ENCODE measurements around the gene MICAL3. TPM values are rescaled to one million over a fixed set of nuclear protein-coding genes. Genes with fewer than 3 reads are reported as not detected.

Gene MICAL3
- polyA plus RNA-seq, 4 donors = 3.2 to 31.4 (median 10.0) TPM

- no peak overlapping the region for H3K4me3 ChIP-seq (ENCODE audit: low read depth in 1 of 3, low read length in 3 of 3)
- 72 to 80% (median 76%) methylated on average over 8 of the region's 8 CpGs for WGBS, 3 donors
Measured at GRCh38 chr22:17787241-17787640, 237.1 kb downstream of the MICAL3 start.

DNA sequence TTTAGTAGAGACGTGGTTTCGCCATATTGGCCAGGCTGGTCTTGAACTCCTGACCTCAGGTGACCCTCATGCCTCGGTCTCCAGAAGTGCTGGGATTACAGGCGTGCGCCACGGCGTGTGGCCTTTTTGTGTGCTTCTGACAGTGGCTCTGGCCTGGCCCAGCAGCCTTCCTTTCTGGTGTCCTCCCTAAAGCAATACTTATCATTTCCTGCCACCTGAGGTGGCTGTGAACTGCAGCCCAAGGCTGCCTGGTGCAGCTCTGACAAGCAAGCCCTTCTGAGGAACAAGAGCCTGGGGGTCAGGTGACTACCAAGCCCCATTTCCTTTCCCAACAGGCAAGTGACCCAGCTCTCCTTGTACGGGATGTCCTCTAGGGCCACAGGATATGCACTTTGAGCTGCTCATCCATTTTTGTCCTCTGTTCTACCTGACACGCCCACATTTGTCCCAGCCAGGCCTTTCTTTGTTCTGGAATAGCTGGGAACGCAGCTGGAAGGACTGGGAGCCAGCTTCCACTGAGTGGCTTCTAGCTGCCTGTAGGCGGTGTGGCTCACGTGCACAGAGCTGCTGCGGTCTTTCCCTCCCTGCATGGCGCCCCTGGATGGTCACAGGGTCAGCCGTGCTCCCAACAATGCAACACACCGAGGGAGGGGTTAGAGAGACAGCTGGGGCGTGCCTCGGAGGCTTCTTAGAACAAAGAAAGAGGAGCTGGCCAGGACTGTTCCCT, 237.8 kb downstream of the MICAL3 start:
- Histone ChIP-seq H3K36me3 (ENCODE audit: control insufficient read depth in 3 of 3, insufficient read depth in 2 of 3, low read depth in 1 of 3, low read length in 3 of 3) (peaks cover 0 to 40% (median 3%) of the 10 kb centered on the region in 3 donors), H3K4me1 (ENCODE audit: control insufficient read depth in 3 of 3, insufficient read depth in 2 of 3, low read depth in 1 of 3, low read length in 2 of 3) (peaks cover 0 to 8% (median 2%) of the 10 kb centered on the region in 3 donors), H3K9me3 (ENCODE audit: control insufficient read depth in 2 of 2, insufficient read depth in 1 of 2, low read depth in 1 of 2, low read length in 1 of 2) (no peaks in the 10 kb centered on the region), H3K27me3 (ENCODE audit: control insufficient read depth in 3 of 3, insufficient read depth in 3 of 3, low read length in 3 of 3) (no peaks in the 10 kb centered on the region), H3K27ac (ENCODE audit: low read depth in 1 of 3, low read length in 2 of 3) (peak overlapping the region in 2 of 3 donors; percentile 30 to 79), H3K4me3 (ENCODE audit: low read depth in 1 of 3, low read length in 3 of 3) (no peak overlapping the region)
- FAIRE-seq (no peak), DNase-seq (peak; percentile 66 to 91)
- 45 to 64% (median 55%) methylated on average over 18 of the region's 18 CpGs for WGBS, 3 donors

More at GRCh38 chr22:17787241-17787640, 237.1 kb downstream of the MICAL3 start:
- no peak for DNase-seq
- Histone ChIP-seq H3K36me3 (ENCODE audit: control insufficient read depth in 3 of 3, insufficient read depth in 2 of 3, low read depth in 1 of 3, low read length in 3 of 3) (peaks cover 0 to 44% (median 3%) of the 10 kb centered on the region in 3 donors), H3K9me3 (ENCODE audit: control insufficient read depth in 2 of 2, insufficient read depth in 1 of 2, low read depth in 1 of 2, low read length in 1 of 2) (no peaks in the 10 kb centered on the region), H3K4me1 (ENCODE audit: control insufficient read depth in 3 of 3, insufficient read depth in 2 of 3, low read depth in 1 of 3, low read length in 2 of 3) (peaks cover 0 to 8% (median under 1%) of the 10 kb centered on the region in 3 donors), H3K27ac (ENCODE audit: low read depth in 1 of 3, low read length in 2 of 3) (peak overlapping the region in 2 of 3 donors; percentile 30 to 79), H3K27me3 (ENCODE audit: control insufficient read depth in 3 of 3, insufficient read depth in 3 of 3, low read length in 3 of 3) (no peaks in the 10 kb centered on the region)
- FAIRE-seq = no peak

DNA sequence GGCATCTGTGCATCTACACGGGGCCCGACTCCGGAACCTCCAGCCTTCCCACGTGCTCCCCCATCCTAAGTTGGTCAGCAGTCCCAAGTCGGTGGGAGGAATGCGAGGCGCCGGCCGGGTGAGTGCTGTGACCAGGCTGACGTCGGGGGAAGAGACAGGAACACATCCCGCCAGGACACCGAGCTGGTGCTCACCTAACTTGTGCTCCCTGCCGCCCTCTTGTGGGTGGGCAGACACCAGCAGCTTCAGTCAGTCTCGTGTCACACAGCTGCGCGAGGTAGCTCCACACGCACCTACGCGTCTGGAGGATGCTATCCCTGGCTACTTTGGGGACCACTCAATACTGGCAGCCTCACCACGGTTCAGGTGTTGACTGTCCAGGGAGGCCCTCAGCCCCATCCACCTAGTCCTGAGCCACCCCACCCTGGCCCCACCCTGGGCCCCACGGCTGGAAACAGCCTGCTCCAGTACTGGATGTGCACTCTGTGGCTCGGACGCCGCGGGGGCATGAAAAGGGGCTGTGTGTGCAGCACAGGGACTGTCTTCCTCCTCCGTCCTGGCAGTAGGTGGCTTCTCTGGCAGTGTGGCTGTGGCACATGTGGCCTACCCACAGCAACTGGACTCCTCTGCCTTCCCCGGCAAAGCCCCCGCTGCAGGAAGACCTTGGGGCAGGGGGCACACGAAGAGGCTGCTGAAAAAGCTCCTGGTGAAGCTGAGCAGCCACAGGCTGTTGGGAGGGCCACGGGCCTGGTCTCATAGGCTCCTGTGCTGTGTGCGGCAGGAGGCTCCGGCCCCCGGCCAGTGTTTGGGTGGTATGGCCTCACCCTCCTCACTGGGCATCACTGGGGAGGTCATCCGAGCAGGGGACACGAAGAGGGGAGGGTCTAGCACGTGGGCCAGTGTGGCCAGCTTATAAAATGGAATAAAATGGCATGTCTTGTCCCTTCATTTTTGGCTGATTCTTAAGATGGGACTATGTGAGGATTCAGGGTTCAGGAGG, 238.9 kb downstream of the MICAL3 start:
- DNase-seq (peak; percentile 56 to 57), FAIRE-seq (no peak)
- Histone ChIP-seq H3K27ac (ENCODE audit: low read depth in 1 of 3, low read length in 2 of 3) (no peak overlapping the region), H3K4me1 (ENCODE audit: control insufficient read depth in 3 of 3, insufficient read depth in 2 of 3, low read depth in 1 of 3, low read length in 2 of 3) (peaks cover 0 to 8% (median 2%) of the 10 kb centered on the region in 3 donors), H3K27me3 (ENCODE audit: control insufficient read depth in 3 of 3, insufficient read depth in 3 of 3, low read length in 3 of 3) (no peaks in the 10 kb centered on the region), H3K4me3 (ENCODE audit: low read depth in 1 of 3, low read length in 3 of 3) (no peak overlapping the region), H3K36me3 (ENCODE audit: control insufficient read depth in 3 of 3, insufficient read depth in 2 of 3, low read depth in 1 of 3, low read length in 3 of 3) (peaks cover 0 to 30% (median 3%) of the 10 kb centered on the region in 3 donors), H3K9me3 (ENCODE audit: control insufficient read depth in 2 of 2, insufficient read depth in 1 of 2, low read depth in 1 of 2, low read length in 1 of 2) (no peaks in the 10 kb centered on the region)
- 72 to 83% (median 78%) methylated on average over 33 to 37 of the region's 37 CpGs for WGBS, 3 donors

- no peak for DNase-seq
- WGBS, 3 donors = 82 to 93% (median 82%) methylated on average over 11 of the region's 11 CpGs
- FAIRE-seq = no peak
- Histone ChIP-seq H3K4me3 (ENCODE audit: low read depth in 1 of 3, low read length in 3 of 3) (no peak overlapping the region), H3K27me3 (ENCODE audit: control insufficient read depth in 3 of 3, insufficient read depth in 3 of 3, low read length in 3 of 3) (no peaks in the 10 kb centered on the region), H3K27ac (ENCODE audit: low read depth in 1 of 3, low read length in 2 of 3) (no peak overlapping the region), H3K4me1 (ENCODE audit: control insufficient read depth in 3 of 3, insufficient read depth in 2 of 3, low read depth in 1 of 3, low read length in 2 of 3) (peaks cover 0 to 8% (median 2%) of the 10 kb centered on the region in 3 donors), H3K9me3 (ENCODE audit: control insufficient read depth in 2 of 2, insufficient read depth in 1 of 2, low read depth in 1 of 2, low read length in 1 of 2) (no peaks in the 10 kb centered on the region), H3K36me3 (ENCODE audit: control insufficient read depth in 3 of 3, insufficient read depth in 2 of 3, low read depth in 1 of 3, low read length in 3 of 3) (peaks cover 0 to 23% (median 3%) of the 10 kb centered on the region in 3 donors)
Measured at GRCh38 chr22:17784776-17785175, 239.6 kb downstream of the MICAL3 start.

- Histone ChIP-seq H3K27me3 (ENCODE audit: control insufficient read depth in 3 of 3, insufficient read depth in 3 of 3, low read length in 3 of 3) (no peaks in the 10 kb centered on the region), H3K4me3 (ENCODE audit: low read depth in 1 of 3, low read length in 3 of 3) (no peak overlapping the region), H3K27ac (ENCODE audit: low read depth in 1 of 3, low read length in 2 of 3) (no peak overlapping the region), H3K4me1 (ENCODE audit: control insufficient read depth in 3 of 3, insufficient read depth in 2 of 3, low read depth in 1 of 3, low read length in 2 of 3) (peaks cover 0 to 8% (median 2%) of the 10 kb centered on the region in 3 donors), H3K36me3 (ENCODE audit: control insufficient read depth in 3 of 3, insufficient read depth in 2 of 3, low read depth in 1 of 3, low read length in 3 of 3) (peaks cover 0 to 16% (median 3%) of the 10 kb centered on the region in 3 donors), H3K9me3 (ENCODE audit: control insufficient read depth in 2 of 2, insufficient read depth in 1 of 2, low read depth in 1 of 2, low read length in 1 of 2) (no peaks in the 10 kb centered on the region)
- WGBS, 3 donors = 83 to 90% (median 86%) methylated on average over 18 of the region's 18 CpGs
- DNase-seq = no peak
- FAIRE-seq = no peak
Measured at GRCh38 chr22:17783773-17784480, 240.4 kb downstream of the MICAL3 start.

GRCh38 chr22:17783312-17783711, 241.0 kb downstream of the MICAL3 start:
- FAIRE-seq = no peak
- no peak for DNase-seq
- H3K27ac ChIP-seq (ENCODE audit: low read depth in 1 of 3, low read length in 2 of 3) = no peak overlapping the region
- peaks cover 0 to 8% (median 2%) of the 10 kb centered on the region in 3 donors for H3K4me1 ChIP-seq (ENCODE audit: control insufficient read depth in 3 of 3, insufficient read depth in 2 of 3, low read depth in 1 of 3, low read length in 2 of 3)
- H3K27me3 ChIP-seq (ENCODE audit: control insufficient read depth in 3 of 3, insufficient read depth in 3 of 3, low read length in 3 of 3) = no peaks in the 10 kb centered on the region
- peaks cover 0 to 10% (median 0%) of the 10 kb centered on the region in 3 donors for H3K36me3 ChIP-seq (ENCODE audit: control insufficient read depth in 3 of 3, insufficient read depth in 2 of 3, low read depth in 1 of 3, low read length in 3 of 3)
- no peaks in the 10 kb centered on the region for H3K9me3 ChIP-seq (ENCODE audit: control insufficient read depth in 2 of 2, insufficient read depth in 1 of 2, low read depth in 1 of 2, low read length in 1 of 2)
- 75 to 81% (median 75%) methylated on average over 9 of the region's 9 CpGs for WGBS, 3 donors
- H3K4me3 ChIP-seq (ENCODE audit: low read depth in 1 of 3, low read length in 3 of 3) = no peak overlapping the region

DNA sequence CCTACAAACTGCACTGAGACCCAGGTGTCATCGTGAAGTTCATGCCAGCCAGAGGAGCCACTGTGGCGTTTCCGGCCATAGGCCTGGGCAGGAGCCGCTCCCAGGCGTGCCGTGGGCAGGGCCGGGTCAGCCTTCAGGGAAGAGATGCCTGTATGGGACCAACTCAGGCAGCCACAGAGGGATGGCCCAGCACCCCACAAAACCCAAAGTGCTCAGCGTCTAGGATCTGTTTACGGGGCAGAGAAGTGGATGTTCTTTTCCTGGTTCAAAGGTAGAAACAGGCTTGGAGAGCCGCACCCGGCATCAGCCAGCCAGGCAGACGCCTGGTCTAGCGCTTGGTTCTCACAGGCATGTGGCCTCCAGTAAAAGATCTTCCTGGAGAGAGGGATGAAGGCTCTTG, 241.7 kb downstream of the MICAL3 start:
- Histone ChIP-seq H3K27me3 (ENCODE audit: control insufficient read depth in 3 of 3, insufficient read depth in 3 of 3, low read length in 3 of 3) (no peaks in the 10 kb centered on the region), H3K27ac (ENCODE audit: low read depth in 1 of 3, low read length in 2 of 3) (peak overlapping the region in 1 of 3 donors; percentile 15), H3K4me3 (ENCODE audit: low read depth in 1 of 3, low read length in 3 of 3) (no peak overlapping the region), H3K4me1 (ENCODE audit: control insufficient read depth in 3 of 3, insufficient read depth in 2 of 3, low read depth in 1 of 3, low read length in 2 of 3) (peaks cover 0 to 8% (median 2%) of the 10 kb centered on the region in 3 donors), H3K9me3 (ENCODE audit: control insufficient read depth in 2 of 2, insufficient read depth in 1 of 2, low read depth in 1 of 2, low read length in 1 of 2) (no peaks in the 10 kb centered on the region), H3K36me3 (ENCODE audit: control insufficient read depth in 3 of 3, insufficient read depth in 2 of 3, low read depth in 1 of 3, low read length in 3 of 3) (peaks cover 0 to 3% (median 0%) of the 10 kb centered on the region in 3 donors)
- peak in 1 of 2 donors; percentile 81 for DNase-seq
- no peak for FAIRE-seq
- 37 to 77% (median 61%) methylated on average over 13 of the region's 13 CpGs for WGBS, 3 donors
